Placental epithelial cell (primary cell): Measurements from ENCODE around the gene KANK4. TPM values are rescaled to one million over a fixed set of nuclear protein-coding genes. Genes with fewer than 3 reads are reported as not detected.

ENCODE experiments used
- small RNA-seq: library from RNA; depleted of rRNA; stranded (forward); fragments of <200 nt; gene quantifications from one replicate; pipeline ENCODE3, GENCODE V24; 2012
- total RNA-seq: library from RNA; depleted of rRNA; stranded (reverse); fragments of >200 nt; gene quantifications from 2 replicates; pipeline ENCODE4 v1.2.3, GENCODE V29; 2012

KANK4 gene
- 137 TPM in 2 replicates for total RNA-seq

DNA sequence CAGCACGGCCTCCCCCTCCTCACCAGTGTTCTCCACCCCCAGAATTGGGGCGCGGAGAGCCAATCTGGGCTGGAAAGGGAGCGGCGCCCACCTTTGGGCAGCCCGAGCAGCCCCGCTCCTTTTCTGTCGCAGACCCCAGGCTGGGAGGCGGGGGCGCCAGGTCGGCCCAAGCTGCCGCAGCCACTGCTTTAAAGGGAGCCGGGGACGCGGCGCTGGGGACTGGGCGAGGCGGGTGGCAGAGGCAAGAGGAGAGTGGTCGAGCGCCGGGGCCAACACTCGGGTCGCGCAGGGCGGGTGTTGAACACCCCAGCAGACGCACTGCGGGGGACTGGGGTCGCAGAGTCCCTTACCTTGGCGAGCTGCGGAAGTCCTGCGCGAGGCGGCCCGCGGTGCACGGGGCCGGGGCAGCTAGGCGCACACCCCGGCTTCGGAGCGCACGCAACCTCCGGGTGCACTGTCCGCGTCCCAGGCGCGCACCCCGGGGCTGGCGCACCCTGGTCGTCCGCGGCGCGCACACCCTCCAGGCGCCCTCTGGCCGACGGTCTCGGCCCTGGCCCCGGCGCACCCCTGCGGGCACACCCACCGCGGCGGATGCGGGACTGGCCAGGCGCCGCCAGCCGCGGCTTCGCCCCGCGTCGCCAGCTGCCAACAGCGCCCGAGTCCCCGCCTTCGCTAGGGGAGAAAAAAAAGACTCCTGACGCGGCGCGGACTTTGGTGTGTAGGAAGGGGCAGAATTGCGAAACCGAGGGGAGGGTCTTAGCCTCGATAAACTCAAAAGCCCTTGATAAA lies at the start of gene KANK4:
KANK4 (minus strand) TSS at position 679 of the 789 bp plus-strand sequence. CDS start 37,870 bp downstream, outside the sequence.

DNA sequence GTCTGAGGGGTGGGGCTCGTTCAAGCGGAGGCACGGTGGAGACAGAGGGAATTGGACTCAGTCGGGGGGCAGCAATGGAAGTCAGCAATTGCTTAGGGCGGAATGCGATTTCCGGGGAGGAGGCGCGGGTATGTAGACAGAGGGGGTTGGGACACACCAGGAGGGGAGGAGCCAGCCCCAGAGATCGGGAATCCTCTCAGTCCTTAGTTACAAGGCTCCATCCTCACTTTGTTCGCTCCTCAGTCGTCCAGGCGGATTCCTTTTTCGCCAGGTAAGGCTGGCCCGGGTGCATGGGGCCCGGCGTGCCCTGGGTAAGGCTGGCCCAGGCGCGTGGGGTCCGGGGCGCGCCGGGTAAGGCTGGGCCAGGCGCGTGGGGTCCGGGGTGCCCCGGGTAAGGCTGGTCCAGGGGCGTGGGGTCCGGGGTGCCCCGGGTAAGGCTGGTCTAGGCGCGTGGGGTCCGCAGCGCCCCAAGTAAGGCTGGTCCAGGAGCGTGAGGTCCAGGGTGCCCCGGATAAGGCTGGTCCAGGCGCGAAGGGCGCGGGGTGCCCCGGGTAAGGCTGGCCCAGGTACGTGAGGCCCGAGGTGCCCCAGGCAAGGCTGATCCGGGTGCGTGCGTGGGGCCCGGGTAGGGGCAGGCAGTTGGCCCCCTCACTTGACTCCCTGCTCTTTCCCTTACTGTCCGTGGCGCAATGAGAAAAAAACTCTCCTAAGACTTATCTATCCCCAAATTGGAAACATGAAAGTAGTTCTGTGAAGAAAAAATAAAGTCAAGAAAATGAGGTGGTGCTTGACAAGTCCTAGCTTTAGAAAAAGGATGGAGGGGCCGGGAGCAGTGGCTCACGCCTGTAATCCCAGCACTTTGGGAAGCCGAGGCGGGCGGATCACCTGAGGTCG lies 124.3 kb downstream of the KANK4 start, which contains the start of gene L1TD1:
L1TD1 (plus strand) TSS at position 199 of the 894 bp plus-strand sequence. CDS start 11,780 bp downstream, outside the sequence.

Small RNAs within 50 kb of the gene (small RNA-seq; reads per million reads assigned to genes)
- gene RNU6-371P: not detected

Other genes with a start within 250 kb of the KANK4 start
- 72.0 and 72.6 TPM in 2 replicates for gene L1TD1, start 124.6 kb downstream of the KANK4 start, total RNA-seq
- 18.8 and 19.7 TPM in 2 replicates for gene USP1, start 117.6 kb upstream of the KANK4 start, total RNA-seq